ENCODE measurements around the gene MAML1. TPM values are rescaled to one million over a fixed set of nuclear protein-coding genes. Genes with fewer than 3 reads are reported as not detected.
"Not testable (repeated sequence)": the region's sequence is repeated elsewhere in the genome, so short reads cannot be mapped to it uniquely, and the experiment has no call there.

MAML1 gene
- total RNA-seq, 2 experiments from 2014 or later: 24.1 to 24.2 TPM

DNA sequence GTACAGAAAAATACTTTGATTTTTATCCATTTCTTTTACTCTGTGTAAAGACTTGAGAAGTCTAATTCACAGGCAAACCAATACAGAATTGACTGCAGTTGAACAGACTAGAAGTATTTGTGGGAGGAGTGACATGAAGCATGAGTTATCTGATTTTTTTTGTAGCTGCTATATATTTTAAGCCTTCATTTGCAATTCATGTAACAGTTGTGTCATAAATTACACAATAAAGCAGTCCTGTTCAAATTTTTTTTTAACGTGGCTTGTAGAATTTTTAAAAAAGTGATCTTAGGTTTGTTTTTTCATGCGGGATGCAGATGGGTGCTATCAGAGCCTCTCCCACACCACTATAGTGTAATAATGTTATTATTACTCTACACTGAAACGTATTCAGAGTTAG lies 2.9 kb upstream of the MAML1 start:
- no peak overlapping the region for H3K4me3 Mint-ChIP-seq
- no peak for DNase-seq
- peaks cover 20% of the 10 kb centered on the region for H3K36me3 Mint-ChIP-seq
- H3K27me3 Mint-ChIP-seq: no peaks in the 10 kb centered on the region
- peaks cover 25% of the 10 kb centered on the region for H3K4me1 Mint-ChIP-seq
- H3K27ac Mint-ChIP-seq: peak overlapping the region; percentile 35
- no peaks in the 10 kb centered on the region for H3K9me3 Mint-ChIP-seq

- peaks cover 26% of the 10 kb centered on the region for H3K4me1 Mint-ChIP-seq
- H3K27ac Mint-ChIP-seq: peak overlapping the region; percentile 3
- H3K4me3 Mint-ChIP-seq: no peak overlapping the region
- peaks cover 20% of the 10 kb centered on the region for H3K36me3 Mint-ChIP-seq
- no peak for DNase-seq
- no peaks in the 10 kb centered on the region for H3K27me3 Mint-ChIP-seq
- no peaks in the 10 kb centered on the region for H3K9me3 Mint-ChIP-seq
These were observed 2.3 kb upstream of the MAML1 start for GRCh38 chr5:179730356-179730755.

- no peak for DNase-seq
- peaks cover 20% of the 10 kb centered on the region for H3K36me3 Mint-ChIP-seq
- no peaks in the 10 kb centered on the region for H3K27me3 Mint-ChIP-seq
- no peak overlapping the region for H3K4me3 Mint-ChIP-seq
- peak overlapping the region; percentile 59 for H3K27ac Mint-ChIP-seq
- peaks cover 28% of the 10 kb centered on the region for H3K4me1 Mint-ChIP-seq
- H3K9me3 Mint-ChIP-seq: no peaks in the 10 kb centered on the region
These were observed 1.8 kb upstream of the MAML1 start for GRCh38 chr5:179730852-179731251.

GRCh38 chr5:179731791-179732411 lies 721 bp upstream of the MAML1 start:
- peak; percentile 28 for DNase-seq
- no peaks in the 10 kb centered on the region for H3K9me3 Mint-ChIP-seq
- H3K4me3 Mint-ChIP-seq: peak overlapping the region; percentile 72
- H3K36me3 Mint-ChIP-seq: peaks cover 19% of the 10 kb centered on the region
- H3K27me3 Mint-ChIP-seq: no peaks in the 10 kb centered on the region
- H3K27ac Mint-ChIP-seq: peak overlapping the region; percentile 90
- peaks cover 31% of the 10 kb centered on the region for H3K4me1 Mint-ChIP-seq

DNA sequence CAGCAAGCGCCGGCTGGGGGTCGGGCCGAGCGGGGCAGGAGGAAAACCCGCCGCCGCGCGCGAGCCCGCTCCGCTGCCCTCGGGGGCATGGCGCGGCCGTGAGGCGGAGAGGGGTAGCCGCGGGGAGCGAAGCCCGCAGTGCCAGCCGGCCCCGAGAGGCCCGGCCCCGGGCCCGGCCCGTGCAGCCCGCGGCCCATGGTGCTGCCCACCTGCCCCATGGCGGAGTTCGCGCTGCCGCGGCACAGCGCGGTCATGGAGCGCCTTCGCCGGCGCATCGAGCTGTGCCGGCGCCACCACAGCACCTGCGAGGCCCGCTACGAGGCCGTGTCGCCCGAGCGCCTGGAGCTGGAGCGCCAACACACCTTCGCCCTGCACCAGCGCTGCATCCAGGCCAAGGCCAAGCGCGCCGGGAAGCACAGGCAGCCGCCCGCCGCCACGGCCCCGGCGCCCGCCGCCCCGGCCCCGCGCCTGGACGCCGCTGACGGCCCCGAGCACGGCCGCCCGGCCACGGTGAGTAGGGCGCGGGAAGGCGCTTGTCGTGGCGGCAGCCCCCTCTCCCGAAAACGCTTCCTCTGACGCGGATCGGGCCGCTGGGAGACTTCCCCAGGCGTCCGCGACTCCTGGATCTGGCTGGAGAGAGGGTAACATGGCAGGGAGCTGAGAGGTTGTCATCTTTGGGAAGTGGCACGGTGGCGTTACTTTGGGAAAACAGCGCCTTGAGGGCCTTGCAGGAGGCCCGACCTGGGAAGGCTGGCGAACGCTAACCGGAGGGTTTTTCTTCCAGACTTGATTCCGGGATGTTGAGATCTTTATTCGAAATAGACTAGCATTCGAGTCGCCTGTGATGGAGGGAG lies 523 bp downstream of the MAML1 start:
- Mint-ChIP-seq H3K36me3 (peaks cover 31% of the 10 kb centered on the region), H3K27ac (peak overlapping the region; percentile 92), H3K9me3 (no peaks in the 10 kb centered on the region), H3K4me3 (peak overlapping the region; percentile 95), H3K27me3 (no peaks in the 10 kb centered on the region), H3K4me1 (peaks cover 41% of the 10 kb centered on the region)
- DNase-seq: peak; percentile 59

DNA sequence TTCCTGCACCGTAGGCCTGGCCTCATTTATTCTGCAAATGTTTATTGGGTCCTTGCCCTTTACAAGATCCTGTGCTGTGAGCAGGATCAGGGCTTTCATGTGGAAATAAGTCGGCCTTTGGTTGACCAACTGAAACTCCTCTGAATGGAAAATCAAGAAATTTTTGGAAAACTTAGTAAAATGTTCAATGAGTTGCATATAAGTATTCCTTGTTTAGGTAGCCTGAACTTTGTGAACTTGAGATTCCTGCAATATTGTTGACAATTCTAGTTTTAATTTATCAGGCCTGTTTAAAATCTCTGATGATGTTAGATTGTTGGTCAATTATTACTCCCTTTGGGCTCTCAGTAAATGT lies 1.1 kb downstream of the MAML1 start:
- no peak for DNase-seq
- Mint-ChIP-seq H3K9me3 (no peaks in the 10 kb centered on the region), H3K36me3 (peaks cover 37% of the 10 kb centered on the region), H3K4me3 (peak overlapping the region; percentile 95), H3K4me1 (peaks cover 47% of the 10 kb centered on the region), H3K27me3 (no peaks in the 10 kb centered on the region), H3K27ac (peak overlapping the region; percentile 92)

GRCh38 chr5:179734536-179735164 lies 2.0 kb downstream of the MAML1 start:
- Mint-ChIP-seq H3K9me3 (no peaks in the 10 kb centered on the region), H3K27ac (peak overlapping the region; percentile 34)

GRCh38 chr5:179738742-179739141 lies 6.1 kb downstream of the MAML1 start:
- Mint-ChIP-seq H3K27me3 (no peaks in the 10 kb centered on the region), H3K36me3 (peaks cover 42% of the 10 kb centered on the region), H3K9me3 (no peaks in the 10 kb centered on the region), H3K27ac (no peak overlapping the region), H3K4me1 (peaks cover 40% of the 10 kb centered on the region), H3K4me3 (no peak overlapping the region)
- no peak for DNase-seq

More at GRCh38 chr5:179734536-179735164, 2.0 kb downstream of the MAML1 start:
- Mint-ChIP-seq H3K27me3 (no peaks in the 10 kb centered on the region), H3K4me3 (peak overlapping the region; percentile 95), H3K36me3 (peaks cover 40% of the 10 kb centered on the region), H3K4me1 (peaks cover 50% of the 10 kb centered on the region)
- DNase-seq: no peak

GRCh38 chr5:179744106-179744505 lies 11.5 kb downstream of the MAML1 start:
- H3K9me3 Mint-ChIP-seq, DNase-seq, H3K27me3 Mint-ChIP-seq, H3K27ac Mint-ChIP-seq, H3K4me3 Mint-ChIP-seq: not testable (repeated sequence)
- Mint-ChIP-seq H3K4me1 (peaks cover 24% of the 10 kb centered on the region), H3K36me3 (peaks cover 22% of the 10 kb centered on the region)

DNA sequence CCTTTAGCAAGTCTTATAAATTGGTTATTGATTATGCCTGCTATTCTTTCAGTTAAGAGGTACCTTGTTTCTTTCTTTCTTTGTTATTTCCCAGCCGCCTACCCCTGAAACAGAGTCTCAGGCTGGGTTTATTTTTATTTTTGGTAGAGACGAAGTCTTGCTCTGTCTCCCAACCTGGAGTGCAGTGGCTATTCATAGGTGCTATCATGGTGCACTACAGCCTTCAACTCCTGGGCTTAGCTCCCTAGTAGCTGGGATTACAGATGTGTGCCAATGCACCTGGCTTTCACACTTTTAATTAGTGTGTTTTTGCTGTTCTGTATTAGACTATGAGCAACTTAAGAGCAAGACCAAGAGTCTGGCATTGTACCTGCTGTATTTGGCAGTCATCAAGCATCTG lies 14.2 kb downstream of the MAML1 start:
- no peak for DNase-seq
- H3K4me1 Mint-ChIP-seq: peaks cover 18% of the 10 kb centered on the region
- H3K4me3 Mint-ChIP-seq: no peak overlapping the region
- H3K27ac Mint-ChIP-seq: no peak overlapping the region
- H3K36me3 Mint-ChIP-seq: peaks cover 20% of the 10 kb centered on the region
- no peaks in the 10 kb centered on the region for H3K9me3 Mint-ChIP-seq
- H3K27me3 Mint-ChIP-seq: no peaks in the 10 kb centered on the region

- Mint-ChIP-seq H3K9me3 (no peaks in the 10 kb centered on the region), H3K27ac (no peak overlapping the region)
These were observed 15.2 kb downstream of the MAML1 start for GRCh38 chr5:179747811-179748210.

DNA sequence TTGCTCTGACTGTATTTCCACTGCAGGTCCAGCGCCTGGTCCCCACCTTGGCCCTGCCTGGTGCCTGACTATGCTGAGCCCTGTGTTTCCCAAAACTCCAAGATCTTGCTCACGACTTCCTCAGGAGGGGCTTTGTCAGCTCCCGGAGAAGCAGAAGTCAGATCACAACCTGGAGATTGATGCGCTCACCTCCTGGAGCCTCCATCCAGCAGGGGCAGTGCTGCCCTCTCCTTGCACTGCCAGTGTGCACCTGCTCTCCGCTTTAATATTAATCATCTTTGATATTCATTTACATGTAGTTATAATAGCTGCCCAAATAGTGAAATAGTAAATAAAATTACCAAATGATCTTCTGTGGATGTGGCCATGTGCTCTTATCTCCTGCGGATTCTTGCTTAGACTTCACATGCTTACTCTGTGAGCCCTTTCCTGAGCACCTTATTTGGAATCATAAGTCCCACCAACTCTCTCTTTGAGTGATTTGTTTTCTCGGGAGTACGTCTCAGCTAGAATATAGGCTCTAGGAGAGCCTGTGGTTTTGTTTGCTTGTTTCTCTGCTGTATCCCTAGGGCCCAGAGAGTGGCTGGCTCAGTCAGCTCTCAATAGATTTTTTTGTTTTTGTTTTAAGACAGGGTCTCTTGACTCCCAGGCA lies 17.4 kb downstream of the MAML1 start:
- Mint-ChIP-seq H3K27me3 (no peaks in the 10 kb centered on the region), H3K4me1 (peaks cover 35% of the 10 kb centered on the region), H3K4me3 (no peak overlapping the region), H3K27ac (no peak overlapping the region), H3K36me3 (peaks cover 23% of the 10 kb centered on the region), H3K9me3 (no peaks in the 10 kb centered on the region)
- no peak for DNase-seq

More at GRCh38 chr5:179747811-179748210, 15.2 kb downstream of the MAML1 start:
- H3K27me3 Mint-ChIP-seq: no peaks in the 10 kb centered on the region
- peaks cover 21% of the 10 kb centered on the region for H3K36me3 Mint-ChIP-seq
- no peak for DNase-seq
- peaks cover 18% of the 10 kb centered on the region for H3K4me1 Mint-ChIP-seq
- no peak overlapping the region for H3K4me3 Mint-ChIP-seq

DNA sequence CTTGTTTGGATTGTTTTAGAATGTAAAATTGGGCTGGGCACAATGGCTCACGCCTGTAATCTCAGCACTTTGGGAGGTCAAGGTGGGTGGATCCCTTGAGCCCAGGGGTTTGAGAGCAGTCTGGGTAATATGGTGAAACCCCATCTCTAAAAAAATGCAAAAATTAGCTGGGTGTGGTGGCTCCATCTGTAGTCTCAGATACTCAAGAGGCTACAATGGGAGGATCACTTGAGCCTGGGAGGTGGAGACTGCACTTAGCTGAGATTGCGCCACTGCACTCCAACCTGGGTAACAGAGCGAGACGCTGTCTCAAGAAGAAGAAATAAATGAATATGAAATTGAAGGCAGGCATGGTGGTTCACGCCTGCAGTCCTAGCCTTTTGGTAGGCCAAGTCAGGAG lies 21.3 kb downstream of the MAML1 start:
- Mint-ChIP-seq H3K9me3 (no peaks in the 10 kb centered on the region), H3K36me3 (peaks cover 17% of the 10 kb centered on the region), H3K27me3 (no peaks in the 10 kb centered on the region), H3K4me3 (no peak overlapping the region), H3K4me1 (peaks cover 34% of the 10 kb centered on the region), H3K27ac (no peak overlapping the region)
- no peak for DNase-seq

GRCh38 chr5:179755022-179755421 lies 22.4 kb downstream of the MAML1 start:
- H3K9me3 Mint-ChIP-seq: no peaks in the 10 kb centered on the region
- H3K27ac Mint-ChIP-seq: peak overlapping the region; percentile 38
- DNase-seq: no peak
- no peak overlapping the region for H3K4me3 Mint-ChIP-seq
- peaks cover 40% of the 10 kb centered on the region for H3K4me1 Mint-ChIP-seq
- H3K27me3 Mint-ChIP-seq: no peaks in the 10 kb centered on the region
- H3K36me3 Mint-ChIP-seq: peaks cover 15% of the 10 kb centered on the region

DNA sequence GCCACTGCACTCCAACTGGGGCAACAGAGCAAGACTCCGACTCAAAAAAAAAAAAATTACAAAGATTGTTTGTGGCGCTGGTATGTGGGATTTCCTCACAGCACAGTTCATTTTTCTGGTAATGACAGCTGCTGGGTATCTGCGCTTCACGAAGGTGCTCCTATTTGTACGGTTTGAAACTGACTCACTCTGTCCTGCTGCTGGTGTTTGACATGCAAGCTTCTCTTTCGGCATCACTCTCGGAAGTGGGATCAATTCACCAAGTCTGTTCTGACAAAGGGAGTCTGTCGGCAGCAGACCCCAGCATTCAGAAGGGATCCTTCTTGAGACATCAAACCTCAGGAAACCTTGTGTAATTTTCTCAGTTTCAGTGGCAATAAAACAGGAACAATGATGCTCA lies 26.3 kb downstream of the MAML1 start:
- DNase-seq: no peak
- Mint-ChIP-seq H3K4me1 (peaks cover 61% of the 10 kb centered on the region), H3K36me3 (peaks cover 2% of the 10 kb centered on the region), H3K27me3 (no peaks in the 10 kb centered on the region), H3K27ac (no peak overlapping the region), H3K9me3 (no peaks in the 10 kb centered on the region), H3K4me3 (no peak overlapping the region)
